Measurements from ENCODE around the gene GREB1. TPM values are rescaled to one million over a fixed set of nuclear protein-coding genes. Genes with fewer than 3 reads are reported as not detected.

Gene GREB1
- total and polyA plus RNA-seq, 3 experiments from 2014 or later, result 0.16 to 0.94 (median 0.55) TPM

GRCh38 chr2:11634584-11634983 is 100.7 kb downstream of the GREB1 start:
- Mint-ChIP-seq H3K9me3 (no peaks in the 10 kb centered on the region), H3K4me3 (no peak overlapping the region), H3K4me1 (no peaks in the 10 kb centered on the region), H3K36me3 (no peaks in the 10 kb centered on the region), H3K27me3 (peaks cover 3 to 12% of the 10 kb centered on the region in 2 donors), H3K27ac (no peak overlapping the region)
- CTCF ChIA-PET, result no interaction called here
- Histone ChIP-seq H3K4me3 (ENCODE audit: low read length) (no peak overlapping the region), H3K4me1 (ENCODE audit: insufficient read depth, low read length) (no peaks in the 10 kb centered on the region), H3K27ac (ENCODE audit: low read depth, low read length) (no peak overlapping the region), H3K27me3 (ENCODE audit: insufficient read depth, low read length, poor library complexity, severe bottlenecking) (no peaks in the 10 kb centered on the region), H3K36me3 (ENCODE audit: insufficient read depth, low read length) (no peaks in the 10 kb centered on the region), H3K9me3 (ENCODE audit: low read length) (no peaks in the 10 kb centered on the region)
- POLR2A ChIA-PET, result no interaction called here
- DNase-seq, result no peak

- Mint-ChIP-seq H3K27ac (no peak overlapping the region), H3K4me1 (no peaks in the 10 kb centered on the region), H3K4me3 (no peak overlapping the region), H3K9me3 (no peaks in the 10 kb centered on the region), H3K36me3 (no peaks in the 10 kb centered on the region), H3K27me3 (peaks cover 3 to 13% of the 10 kb centered on the region in 2 donors)
- DNase-seq, result no peak
- ChIA-PET POLR2A (no interaction called here), CTCF (no interaction called here)
- Histone ChIP-seq H3K4me1 (ENCODE audit: insufficient read depth, low read length) (no peaks in the 10 kb centered on the region), H3K27ac (ENCODE audit: low read depth, low read length) (no peak overlapping the region), H3K27me3 (ENCODE audit: insufficient read depth, low read length, poor library complexity, severe bottlenecking) (no peaks in the 10 kb centered on the region), H3K4me3 (ENCODE audit: low read length) (no peak overlapping the region), H3K36me3 (ENCODE audit: insufficient read depth, low read length) (no peaks in the 10 kb centered on the region), H3K9me3 (ENCODE audit: low read length) (no peaks in the 10 kb centered on the region)
Observed at GRCh38 chr2:11635141-11635540, 101.3 kb downstream of the GREB1 start.

GRCh38 chr2:11636593-11637295 is 102.9 kb downstream of the GREB1 start:
- Histone ChIP-seq H3K4me3 (ENCODE audit: low read length) (no peak overlapping the region), H3K27me3 (ENCODE audit: insufficient read depth, low read length, poor library complexity, severe bottlenecking) (no peaks in the 10 kb centered on the region), H3K27ac (ENCODE audit: low read depth, low read length) (no peak overlapping the region), H3K9me3 (ENCODE audit: low read length) (no peaks in the 10 kb centered on the region), H3K36me3 (ENCODE audit: insufficient read depth, low read length) (no peaks in the 10 kb centered on the region), H3K4me1 (ENCODE audit: insufficient read depth, low read length) (no peaks in the 10 kb centered on the region)
- Mint-ChIP-seq H3K9me3 (no peaks in the 10 kb centered on the region), H3K36me3 (no peaks in the 10 kb centered on the region), H3K27ac (no peak overlapping the region), H3K27me3 (peaks cover 2 to 16% of the 10 kb centered on the region in 2 donors), H3K4me3 (no peak overlapping the region), H3K4me1 (no peaks in the 10 kb centered on the region)
- CTCF ChIA-PET, result no interaction called here
- POLR2A ChIA-PET, result no interaction called here
- DNase-seq, result no peak

- H3K36me3 ChIP-seq (ENCODE audit: insufficient read depth, low read length), result no peaks in the 10 kb centered on the region
- no peak overlapping the region for H3K27ac Mint-ChIP-seq
Observed at GRCh38 chr2:11637546-11637945, 103.7 kb downstream of the GREB1 start.

GRCh38 chr2:11639503-11639902 is 105.7 kb downstream of the GREB1 start:
- Mint-ChIP-seq H3K4me1 (no peaks in the 10 kb centered on the region), H3K27me3 (peaks cover 3 to 16% of the 10 kb centered on the region in 2 donors), H3K27ac (no peak overlapping the region), H3K4me3 (no peak overlapping the region), H3K9me3 (no peaks in the 10 kb centered on the region), H3K36me3 (no peaks in the 10 kb centered on the region)
- CTCF ChIA-PET, result interaction anchor here (1.0 kb wide), 1 partner anchor 16 kb away, joined by 3 read pairs; no protein-coding TSS in a partner anchor
- H3K4me3 ChIP-seq (ENCODE audit: low read length), result no peak overlapping the region
- DNase-seq, result no peak
- H3K36me3 ChIP-seq (ENCODE audit: insufficient read depth, low read length), result no peaks in the 10 kb centered on the region
- H3K4me1 ChIP-seq (ENCODE audit: insufficient read depth, low read length), result no peaks in the 10 kb centered on the region
- POLR2A ChIA-PET, result no interaction called here
- no peaks in the 10 kb centered on the region for H3K9me3 ChIP-seq (ENCODE audit: low read length)
- no peaks in the 10 kb centered on the region for H3K27me3 ChIP-seq (ENCODE audit: insufficient read depth, low read length, poor library complexity, severe bottlenecking)
- H3K27ac ChIP-seq (ENCODE audit: low read depth, low read length), result no peak overlapping the region

More at GRCh38 chr2:11637546-11637945, 103.7 kb downstream of the GREB1 start:
- H3K4me3 Mint-ChIP-seq, result no peak overlapping the region
- H3K9me3 Mint-ChIP-seq, result no peaks in the 10 kb centered on the region
- H3K9me3 ChIP-seq (ENCODE audit: low read length), result no peaks in the 10 kb centered on the region
- H3K36me3 Mint-ChIP-seq, result no peaks in the 10 kb centered on the region
- no peaks in the 10 kb centered on the region for H3K27me3 ChIP-seq (ENCODE audit: insufficient read depth, low read length, poor library complexity, severe bottlenecking)
- no peaks in the 10 kb centered on the region for H3K4me1 ChIP-seq (ENCODE audit: insufficient read depth, low read length)
- H3K27me3 Mint-ChIP-seq, result peaks cover 2 to 16% of the 10 kb centered on the region in 2 donors
- no peak for DNase-seq
- POLR2A ChIA-PET, result no interaction called here
- H3K4me3 ChIP-seq (ENCODE audit: low read length), result no peak overlapping the region
- H3K4me1 Mint-ChIP-seq, result no peaks in the 10 kb centered on the region
- H3K27ac ChIP-seq (ENCODE audit: low read depth, low read length), result no peak overlapping the region
- CTCF ChIA-PET, result no interaction called here

- no peak overlapping the region for H3K4me3 Mint-ChIP-seq
- H3K36me3 ChIP-seq (ENCODE audit: insufficient read depth, low read length), result no peaks in the 10 kb centered on the region
- POLR2A ChIA-PET, result no interaction called here
- CTCF ChIA-PET, result interaction anchor here (1.0 kb wide), 1 partner anchor 16 kb away, joined by 3 read pairs; no protein-coding TSS in a partner anchor
- no peak for DNase-seq
- H3K27ac ChIP-seq (ENCODE audit: low read depth, low read length), result no peak overlapping the region
- H3K36me3 Mint-ChIP-seq, result no peaks in the 10 kb centered on the region
- H3K4me3 ChIP-seq (ENCODE audit: low read length), result no peak overlapping the region
- no peaks in the 10 kb centered on the region for H3K9me3 Mint-ChIP-seq
- no peaks in the 10 kb centered on the region for H3K4me1 ChIP-seq (ENCODE audit: insufficient read depth, low read length)
- H3K9me3 ChIP-seq (ENCODE audit: low read length), result no peaks in the 10 kb centered on the region
- H3K4me1 Mint-ChIP-seq, result no peaks in the 10 kb centered on the region
- peaks cover 3 to 16% of the 10 kb centered on the region in 2 donors for H3K27me3 Mint-ChIP-seq
- no peaks in the 10 kb centered on the region for H3K27me3 ChIP-seq (ENCODE audit: insufficient read depth, low read length, poor library complexity, severe bottlenecking)
- H3K27ac Mint-ChIP-seq, result no peak overlapping the region
Observed at GRCh38 chr2:11640132-11640531, 106.3 kb downstream of the GREB1 start.

GRCh38 chr2:11642972-11643371 is 109.1 kb downstream of the GREB1 start:
- H3K9me3 Mint-ChIP-seq, result no peaks in the 10 kb centered on the region
- Histone ChIP-seq H3K4me1 (ENCODE audit: insufficient read depth, low read length) (no peaks in the 10 kb centered on the region), H3K4me3 (ENCODE audit: low read length) (no peak overlapping the region), H3K9me3 (ENCODE audit: low read length) (no peaks in the 10 kb centered on the region), H3K36me3 (ENCODE audit: insufficient read depth, low read length) (no peaks in the 10 kb centered on the region), H3K27me3 (ENCODE audit: insufficient read depth, low read length, poor library complexity, severe bottlenecking) (no peaks in the 10 kb centered on the region), H3K27ac (ENCODE audit: low read depth, low read length) (no peak overlapping the region)
- ChIA-PET POLR2A (no interaction called here), CTCF (no interaction called here)
- H3K4me1 Mint-ChIP-seq, result no peaks in the 10 kb centered on the region
- DNase-seq, result no peak
- H3K27me3 Mint-ChIP-seq, result peaks cover 1 to 7% of the 10 kb centered on the region in 2 donors
- H3K27ac Mint-ChIP-seq, result no peak overlapping the region
- peak overlapping the region in 1 of 7 donors; percentile 16 for H3K4me3 Mint-ChIP-seq
- no peaks in the 10 kb centered on the region for H3K36me3 Mint-ChIP-seq

GRCh38 chr2:11644293-11644692 is 110.4 kb downstream of the GREB1 start:
- CTCF ChIA-PET, result no interaction called here
- H3K27me3 Mint-ChIP-seq, result peaks cover 1 to 14% of the 10 kb centered on the region in 2 donors

More at GRCh38 chr2:11644293-11644692, 110.4 kb downstream of the GREB1 start:
- POLR2A ChIA-PET, result no interaction called here
- no peak overlapping the region for H3K4me3 Mint-ChIP-seq
- H3K27me3 ChIP-seq (ENCODE audit: insufficient read depth, low read length, poor library complexity, severe bottlenecking), result no peaks in the 10 kb centered on the region
- H3K9me3 ChIP-seq (ENCODE audit: low read length), result no peaks in the 10 kb centered on the region
- no peaks in the 10 kb centered on the region for H3K36me3 ChIP-seq (ENCODE audit: insufficient read depth, low read length)
- H3K4me1 ChIP-seq (ENCODE audit: insufficient read depth, low read length), result no peaks in the 10 kb centered on the region
- H3K4me1 Mint-ChIP-seq, result no peaks in the 10 kb centered on the region
- no peak overlapping the region for H3K27ac ChIP-seq (ENCODE audit: low read depth, low read length)
- H3K4me3 ChIP-seq (ENCODE audit: low read length), result no peak overlapping the region
- no peak overlapping the region for H3K27ac Mint-ChIP-seq
- DNase-seq, result no peak
- H3K9me3 Mint-ChIP-seq, result no peaks in the 10 kb centered on the region
- H3K36me3 Mint-ChIP-seq, result no peaks in the 10 kb centered on the region
